ENCODE data around the gene PHYH.

- TF ChIP-seq EP300 (IDR thresholded peaks at IDR 0.05) (no peak), CTCF (IDR thresholded peaks at IDR 0.05) (no peak), POLR2AphosphoS5 (IDR thresholded peaks at IDR 0.05) (no peak)
Measured at GRCh38 chr10:13291061-13291460, 8.8 kb downstream of the PHYH start.
